Activated T-cell treated with anti-CD3 and anti-CD28 coated beads for 24 hours (primary cell): ENCODE measurements around the gene SLC41A1.
A peak's percentile ranks its signal among the peaks of the same experiment; 100 is the strongest.

ENCODE experiments used
- DNase-seq: peaks from one replicate; pipeline ENCODE4 v3.0.0-alpha.2; 2020; ENCODE audit warnings: low read depth

The SLC41A1 gene

GRCh38 chr1:205787287-205787916 lies 25.6 kb downstream of the SLC41A1 start:
- no peak for DNase-seq

- no peak for DNase-seq
Observed at GRCh38 chr1:205786601-205787000, 26.4 kb downstream of the SLC41A1 start.

- no peak for DNase-seq
Observed at GRCh38 chr1:205785446-205785845, 27.6 kb downstream of the SLC41A1 start.

- no peak for DNase-seq
Observed at GRCh38 chr1:205783904-205784303, 29.1 kb downstream of the SLC41A1 start.

- no peak for DNase-seq
Observed at GRCh38 chr1:205783433-205783795, 29.6 kb downstream of the SLC41A1 start.

- DNase-seq = no peak
Observed at GRCh38 chr1:205782627-205783432, 30.2 kb downstream of the SLC41A1 start.

GRCh38 chr1:205780335-205780734 lies 32.7 kb downstream of the SLC41A1 start:
- no peak for DNase-seq

GRCh38 chr1:205777994-205778393 lies 35.0 kb downstream of the SLC41A1 start:
- DNase-seq = no peak

GRCh38 chr1:205775717-205776056 lies 37.3 kb downstream of the SLC41A1 start:
- DNase-seq = no peak

- DNase-seq = peak; percentile 79
Observed at GRCh38 chr1:205775015-205775716, 37.8 kb downstream of the SLC41A1 start, which contains the start of gene RAB29. TSS of gene RAB29 (minus strand) at chr1:205775482. CDS start at chr1:205774956, 526 bp downstream.

- no peak for DNase-seq
Observed at GRCh38 chr1:205774198-205775014, 38.6 kb downstream of the SLC41A1 start.

GRCh38 chr1:205772607-205773032 lies 40.4 kb downstream of the SLC41A1 start:
- DNase-seq = no peak

- no peak for DNase-seq
Observed at GRCh38 chr1:205770618-205771017, 42.4 kb downstream of the SLC41A1 start.

GRCh38 chr1:205769641-205770365 lies 43.2 kb downstream of the SLC41A1 start:
- DNase-seq = no peak

GRCh38 chr1:205767248-205767647 lies 45.8 kb downstream of the SLC41A1 start:
- no peak for DNase-seq

- no peak for DNase-seq
Observed at GRCh38 chr1:205766570-205766969, 46.4 kb downstream of the SLC41A1 start.

GRCh38 chr1:205766038-205766437 lies 47.0 kb downstream of the SLC41A1 start:
- DNase-seq = no peak

- DNase-seq = no peak
Observed at GRCh38 chr1:205764578-205764977, 48.4 kb downstream of the SLC41A1 start.

- no peak for DNase-seq
Observed at GRCh38 chr1:205763980-205764379, 49.0 kb downstream of the SLC41A1 start.

- DNase-seq = no peak
Observed at GRCh38 chr1:205760606-205761005, 52.4 kb downstream of the SLC41A1 start.

GRCh38 chr1:205756552-205756951 lies 56.4 kb downstream of the SLC41A1 start:
- DNase-seq = no peak
